Activated naive CD4-positive, alpha-beta T cell treated with anti-CD3 and anti-CD28 coated beads, Interleukin-2, amount 10 ng/mL, durations not matched to agents 7 days and 5 days (primary cell): Measurements from ENCODE around the gene CPAMD8.
A peak's percentile ranks its signal among the peaks of the same experiment; 100 is the strongest.

Experiments
- CTCF ChIA-PET: fragments of 350-600 bp; sonication (Branson Sonifier 250); formaldehyde crosslinking; loops from one replicate; lab custom pipeline; 2021; ENCODE audit warnings: antibody characterized with exemption; lab: Charles Lee
- DNase-seq: peaks from one replicate; pipeline ENCODE4 v3.0.0-alpha.2; 2020
- H3K27ac Mint-ChIP-seq: one replicate; pipeline ENCODE4 v1.8.0; 2021; ENCODE audit warnings: mild to moderate bottlenecking, moderate library complexity, mixed read lengths
- H3K27me3 Mint-ChIP-seq: one replicate; pipeline ENCODE4 v1.8.0; 2021; ENCODE audit warnings: mild to moderate bottlenecking, mixed read lengths
- H3K36me3 Mint-ChIP-seq: one replicate; pipeline ENCODE4 v1.8.0; 2021; ENCODE audit warnings: mixed read lengths
- H3K4me1 Mint-ChIP-seq: one replicate; pipeline ENCODE4 v1.8.0; 2021; ENCODE audit warnings: mixed read lengths
- H3K4me3 Mint-ChIP-seq: one replicate; pipeline ENCODE4 v1.8.0; 2021; ENCODE audit warnings: mild to moderate bottlenecking, moderate library complexity, mixed read lengths
- H3K9me3 Mint-ChIP-seq: one replicate; pipeline ENCODE4 v1.8.0; 2021; ENCODE audit warnings: mixed read lengths

The CPAMD8 gene

DNA sequence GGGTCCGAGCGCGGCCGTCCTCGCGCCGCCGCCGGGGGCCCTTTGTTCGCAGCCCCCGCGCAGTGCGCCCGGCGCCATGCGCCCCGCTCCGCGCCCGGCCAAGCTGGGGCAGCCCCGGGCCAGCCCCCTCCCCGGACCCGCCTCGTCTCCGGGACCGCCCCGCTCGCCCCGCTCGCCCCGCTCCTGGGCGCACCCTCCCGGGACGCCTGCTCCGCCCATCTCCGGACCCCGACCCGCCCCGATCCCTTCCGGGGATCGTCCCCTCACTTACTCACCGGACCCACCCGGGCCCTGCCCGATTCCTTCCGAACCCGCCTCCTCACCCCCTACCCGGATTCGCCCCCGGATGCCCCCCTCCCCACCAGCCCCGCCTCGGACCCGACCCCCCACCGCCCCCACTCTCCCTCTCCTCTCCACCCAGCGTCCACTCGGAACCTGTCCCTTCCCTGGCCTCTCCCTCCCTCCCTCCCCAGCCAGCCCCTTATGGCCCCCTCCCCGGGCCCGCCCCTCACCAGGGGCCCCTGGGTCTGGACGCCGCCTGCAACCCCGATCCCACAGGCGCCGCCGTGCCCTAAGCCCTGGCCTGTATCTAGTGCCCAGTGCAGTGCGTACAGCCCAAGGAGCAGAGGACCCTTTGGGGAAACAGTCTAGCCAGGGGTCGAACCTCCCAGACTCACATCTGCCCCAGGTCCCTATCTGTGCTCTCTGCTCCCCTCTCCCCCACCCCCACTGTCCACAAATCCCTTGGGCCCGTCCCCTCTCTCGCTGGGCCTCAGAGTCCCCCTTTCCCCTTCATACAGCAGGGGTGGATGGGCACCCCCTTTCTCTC, at the start of gene CPAMD8:
CPAMD8 (minus strand) TSS at position 105 of the 829 bp plus-strand sequence. CDS start 168 bp downstream, outside the sequence.
- H3K27ac Mint-ChIP-seq = no peak within 1 kb of the TSS
- CTCF ChIA-PET = no interaction called here
- peak within 1 kb of the TSS; percentile 40 for H3K4me3 Mint-ChIP-seq
- H3K4me1 Mint-ChIP-seq = peaks cover 9% of the 10 kb centered on the region
- peaks cover 12% of the 10 kb centered on the region for H3K36me3 Mint-ChIP-seq
- H3K9me3 Mint-ChIP-seq = peaks cover 21% of the 10 kb centered on the region
- peaks cover 77% of the 10 kb centered on the region for H3K27me3 Mint-ChIP-seq
- DNase-seq = no peak

DNA sequence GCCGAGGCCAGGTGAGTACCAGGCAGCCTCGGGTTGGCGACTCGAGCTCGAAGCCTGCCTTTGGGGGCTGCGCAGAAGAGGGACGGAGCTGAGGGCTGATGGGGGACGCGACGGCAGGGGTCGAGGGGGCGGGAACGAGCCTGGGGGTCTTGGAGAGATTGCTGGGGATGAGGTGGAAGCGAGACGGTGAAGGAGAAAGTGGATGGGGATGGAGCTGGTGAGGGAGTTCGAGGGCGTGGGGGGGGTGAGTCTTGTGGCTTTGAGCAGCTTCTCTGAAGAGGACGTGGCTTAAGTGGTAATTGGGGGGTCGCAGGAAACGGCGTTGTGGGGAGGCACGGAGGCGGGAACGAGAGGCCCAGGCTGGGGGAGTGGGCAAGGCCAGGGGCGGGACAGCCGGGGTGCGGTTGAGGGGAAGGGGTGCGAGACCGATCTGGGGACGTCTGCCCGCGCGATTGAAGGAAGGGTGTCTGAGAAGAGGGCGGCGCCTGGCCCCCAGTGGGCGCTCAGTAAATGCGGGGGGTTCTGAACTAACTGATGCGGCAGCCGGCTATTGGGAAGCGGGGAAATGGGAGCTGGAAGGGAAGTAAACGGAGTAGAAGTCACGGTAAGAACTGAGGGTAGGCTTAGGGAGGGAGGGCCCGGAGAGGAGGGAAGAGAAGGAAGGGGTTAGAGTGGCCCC, 49.4 kb upstream of the CPAMD8 start:
- DNase-seq = peak; percentile 73
- Mint-ChIP-seq H3K27me3 (no peaks in the 10 kb centered on the region), H3K36me3 (peaks cover 39% of the 10 kb centered on the region), H3K9me3 (no peaks in the 10 kb centered on the region), H3K4me1 (peaks cover 67% of the 10 kb centered on the region), H3K27ac (peak overlapping the region; percentile 92), H3K4me3 (peak overlapping the region; percentile 99)
- CTCF ChIA-PET = interaction anchor here (1.9 kb wide), 1 partner anchor 49 kb away, joined by 7 read pairs; no protein-coding TSS in a partner anchor

DNA sequence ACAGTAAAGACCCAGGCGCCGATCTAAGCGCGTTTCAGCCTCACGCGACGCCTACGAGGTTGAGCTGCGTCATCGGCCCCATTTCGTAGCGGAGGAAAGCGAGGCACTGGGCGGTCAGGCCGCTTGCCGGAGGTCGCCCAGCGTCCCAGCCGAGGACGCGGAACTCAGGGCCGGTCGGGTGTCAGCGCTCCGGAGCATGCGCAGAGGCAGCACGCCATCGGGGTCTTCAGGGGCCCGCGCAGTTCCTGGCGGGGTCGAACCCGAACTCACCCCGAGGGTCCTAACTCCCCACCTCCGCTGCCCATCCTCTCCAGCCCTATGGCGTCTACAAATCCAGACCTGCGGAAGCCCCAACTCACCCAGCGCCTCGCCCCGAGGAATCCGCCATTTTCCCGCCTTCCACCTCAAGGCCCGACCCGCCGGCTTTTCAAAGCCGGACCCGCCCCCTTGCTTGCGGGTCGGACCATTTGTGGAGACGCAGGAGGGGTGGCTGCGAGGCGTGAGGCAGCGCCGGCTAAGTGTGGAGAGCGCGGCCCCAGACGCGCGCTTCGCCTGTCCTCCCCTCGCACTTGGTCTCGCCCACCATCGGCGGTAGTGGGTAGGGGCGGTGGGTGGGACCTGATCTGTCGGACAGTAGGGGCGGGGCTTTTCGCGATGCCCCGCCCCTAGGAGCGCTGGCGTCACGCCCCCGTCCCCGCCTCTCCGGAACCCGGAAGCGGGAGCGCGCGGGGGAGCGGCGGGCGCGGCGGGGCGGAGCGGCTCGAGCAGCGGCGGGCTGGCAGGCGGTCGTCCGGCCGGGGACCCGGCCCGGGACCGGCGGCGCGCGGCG, 48.6 kb upstream of the CPAMD8 start, which contains the start of the genes HAUS8 and MYO9B:
HAUS8 (minus strand) TSS at position 418 of the 829 bp plus-strand sequence; CDS start at position 388, 30 bp downstream.
MYO9B (plus strand) TSS at position 743 of the 829 bp plus-strand sequence. CDS start 25,941 bp downstream, outside the sequence.
- Mint-ChIP-seq H3K27me3 (no peaks in the 10 kb centered on the region), H3K4me1 (peaks cover 69% of the 10 kb centered on the region), H3K4me3 (peak within 1 kb of the TSS; percentile 99), H3K27ac (peak within 1 kb of the TSS; percentile 98), H3K36me3 (peaks cover 44% of the 10 kb centered on the region), H3K9me3 (no peaks in the 10 kb centered on the region)
- CTCF ChIA-PET = interaction anchor here (0.6 to 1.9 kb wide), 4 partner anchors 50 to 207 kb away, joined by 3 to 7 read pairs (median 5); no protein-coding TSS in a partner anchor
- peak; percentile 100 for DNase-seq

DNA sequence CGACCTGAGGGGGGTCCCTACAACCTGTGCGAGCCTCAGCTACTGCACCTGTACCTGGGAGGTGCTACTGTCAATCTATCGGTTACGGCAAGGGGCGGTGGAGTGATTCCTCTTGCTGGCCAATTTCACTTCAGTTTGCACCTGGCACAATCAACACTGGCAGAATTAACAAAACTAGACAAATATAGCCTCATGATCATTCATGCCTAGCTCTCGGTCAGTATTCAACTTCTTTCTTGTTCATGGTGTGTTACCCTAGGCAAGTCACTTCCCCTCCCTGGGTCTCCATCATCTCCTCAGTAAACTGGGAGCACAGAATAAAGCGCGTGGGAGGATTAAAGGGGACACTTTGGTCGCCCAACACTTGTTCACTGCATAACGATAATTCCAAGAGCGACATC, 48.0 kb upstream of the CPAMD8 start:
- Mint-ChIP-seq H3K27me3 (no peaks in the 10 kb centered on the region), H3K27ac (peak overlapping the region; percentile 98), H3K36me3 (peaks cover 42% of the 10 kb centered on the region), H3K4me1 (peaks cover 66% of the 10 kb centered on the region), H3K4me3 (peak overlapping the region; percentile 99), H3K9me3 (no peaks in the 10 kb centered on the region)
- DNase-seq = no peak
- CTCF ChIA-PET = interaction anchor here (0.6 to 1.9 kb wide), 3 partner anchors 109 to 208 kb away, joined by 3 to 7 read pairs (median 3); no protein-coding TSS in a partner anchor

DNA sequence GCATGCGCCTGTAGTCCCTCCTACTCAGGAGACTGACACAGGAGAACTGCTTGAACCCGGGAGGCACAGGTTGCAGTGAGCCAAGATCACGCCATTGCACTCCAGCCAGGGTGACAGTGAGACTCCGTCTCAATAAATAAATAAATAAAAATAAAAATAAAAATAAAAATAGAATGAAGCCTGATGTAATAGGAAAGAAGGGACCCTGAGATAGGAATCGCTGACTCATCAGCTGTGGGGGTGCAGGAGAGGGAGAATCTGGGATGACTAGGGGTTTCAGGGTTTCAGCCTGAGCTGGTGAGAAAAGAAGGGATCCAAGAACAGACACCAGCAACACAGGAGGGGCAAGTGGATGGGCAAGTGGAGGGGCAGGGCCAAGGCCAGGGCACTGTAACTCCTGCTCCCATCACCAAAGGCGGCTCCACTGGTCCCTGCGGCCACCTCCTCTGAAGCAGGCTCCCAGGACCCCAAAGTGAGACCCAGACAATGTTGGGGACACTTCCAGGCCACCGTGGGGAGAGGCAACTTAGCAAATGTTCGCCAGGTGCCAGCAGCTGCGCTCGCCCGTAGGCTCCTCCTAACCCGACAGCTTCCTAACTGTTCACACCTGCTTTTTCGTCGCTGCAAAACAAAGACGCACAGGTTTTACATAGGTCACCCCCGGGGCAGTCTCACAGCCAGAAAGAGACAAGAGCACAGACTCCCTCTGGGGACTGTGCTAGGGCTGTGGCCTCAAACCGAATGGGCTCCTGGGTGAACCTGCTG, 47.4 kb upstream of the CPAMD8 start:
- Mint-ChIP-seq H3K4me1 (peaks cover 63% of the 10 kb centered on the region), H3K9me3 (no peaks in the 10 kb centered on the region), H3K27me3 (no peaks in the 10 kb centered on the region), H3K27ac (peak overlapping the region; percentile 98), H3K4me3 (peak overlapping the region; percentile 99), H3K36me3 (peaks cover 44% of the 10 kb centered on the region)
- CTCF ChIA-PET = interaction anchor here (0.6 to 1.9 kb wide), 3 partner anchors 109 to 208 kb away, joined by 3 to 7 read pairs (median 3); no protein-coding TSS in a partner anchor
- DNase-seq = peak; percentile 35

DNA sequence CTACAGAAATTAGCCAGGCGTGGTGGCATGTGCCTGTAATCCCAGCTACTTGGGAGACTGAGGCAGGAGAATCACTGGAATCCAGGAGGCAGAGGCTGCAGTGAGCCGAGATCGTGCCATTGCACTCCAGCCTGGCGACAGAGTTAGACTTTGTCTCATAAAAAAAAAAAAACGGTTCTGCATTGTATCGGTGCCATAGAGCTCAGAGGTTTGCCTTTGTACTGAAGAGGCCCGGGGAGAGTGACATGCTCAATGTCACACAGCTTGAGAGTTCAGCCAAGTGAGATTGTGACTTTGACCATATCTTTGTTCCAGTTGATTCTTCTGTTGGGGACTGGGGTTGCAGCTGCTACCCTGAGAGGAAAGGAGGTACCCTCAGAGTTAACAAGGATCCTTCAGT, 44.3 kb upstream of the CPAMD8 start:
- Mint-ChIP-seq H3K4me3 (no peak overlapping the region), H3K9me3 (no peaks in the 10 kb centered on the region), H3K27me3 (no peaks in the 10 kb centered on the region), H3K4me1 (peaks cover 57% of the 10 kb centered on the region), H3K36me3 (peaks cover 50% of the 10 kb centered on the region), H3K27ac (no peak overlapping the region)
- DNase-seq = no peak
- CTCF ChIA-PET = no interaction called here

DNA sequence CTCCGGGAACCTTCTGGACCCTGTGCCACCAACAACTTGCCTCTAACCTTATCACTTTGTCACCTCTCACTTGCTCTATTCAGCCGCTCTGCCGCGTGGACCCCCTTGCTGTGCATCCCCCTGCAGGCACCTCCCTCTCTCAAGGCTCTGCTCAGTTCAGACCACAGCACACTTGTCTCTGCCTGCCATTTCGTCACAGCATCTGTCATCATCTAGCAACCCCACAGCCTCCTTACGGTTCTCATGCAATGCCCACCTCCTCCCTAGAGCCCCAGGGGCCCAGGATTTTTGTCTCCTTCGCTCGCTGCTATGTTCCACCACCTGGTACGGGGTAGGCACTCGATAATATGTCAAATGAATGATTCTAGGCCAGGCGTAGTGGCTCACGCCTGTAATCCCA, 43.8 kb upstream of the CPAMD8 start:
- Mint-ChIP-seq H3K9me3 (no peaks in the 10 kb centered on the region), H3K27me3 (no peaks in the 10 kb centered on the region), H3K4me3 (no peak overlapping the region), H3K36me3 (peaks cover 50% of the 10 kb centered on the region), H3K4me1 (peaks cover 61% of the 10 kb centered on the region), H3K27ac (no peak overlapping the region)
- CTCF ChIA-PET = no interaction called here
- DNase-seq = no peak

DNA sequence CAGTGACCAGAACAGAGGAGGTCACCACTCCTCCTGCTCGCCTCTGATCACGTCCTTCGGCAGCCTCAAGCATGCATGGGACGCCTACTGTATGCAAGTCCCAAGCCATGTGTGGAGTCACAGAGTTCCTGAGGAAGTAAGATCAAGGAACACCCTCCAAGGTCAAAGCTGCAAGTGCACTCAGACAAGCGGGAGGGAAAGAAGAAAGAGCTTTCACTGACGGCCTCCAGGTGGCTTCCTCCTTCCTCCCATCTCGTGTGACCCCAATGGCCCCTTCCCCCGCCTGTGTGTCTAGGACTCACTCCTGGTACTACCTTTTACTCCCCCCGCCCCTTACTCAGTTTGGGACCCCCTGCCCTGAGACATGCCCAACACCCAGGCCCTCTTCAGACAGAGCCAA, 42.6 kb upstream of the CPAMD8 start:
- peaks cover 67% of the 10 kb centered on the region for H3K4me1 Mint-ChIP-seq
- peaks cover 57% of the 10 kb centered on the region for H3K36me3 Mint-ChIP-seq
- no peak for DNase-seq
- no peaks in the 10 kb centered on the region for H3K9me3 Mint-ChIP-seq
- peak overlapping the region; percentile 70 for H3K27ac Mint-ChIP-seq
- no peak overlapping the region for H3K4me3 Mint-ChIP-seq
- no peaks in the 10 kb centered on the region for H3K27me3 Mint-ChIP-seq
- CTCF ChIA-PET = interaction anchor here (1.3 to 2.0 kb wide), 2 partner anchors 115 to 213 kb away, joined by 4 to 7 read pairs; partner anchors contain the start of gene ANKLE1

DNA sequence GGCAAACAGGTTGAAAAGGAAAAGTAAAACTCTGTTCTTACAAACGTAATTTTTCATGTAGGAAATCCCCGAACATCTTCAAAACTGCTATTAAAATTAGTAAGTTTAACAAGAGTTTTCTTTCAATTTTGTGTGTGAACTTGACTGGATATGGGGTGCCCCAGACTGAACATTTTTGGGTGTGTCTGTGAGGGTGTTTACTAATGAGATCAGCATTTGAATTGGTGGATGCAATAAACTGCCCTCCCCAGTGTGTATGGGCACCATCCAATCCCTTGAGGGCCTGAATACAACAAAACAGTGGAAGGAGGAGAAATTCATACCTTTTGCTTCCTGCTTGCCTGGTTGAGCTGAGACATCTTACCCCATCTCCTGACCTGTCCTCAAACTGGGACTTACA, 36.8 kb upstream of the CPAMD8 start:
- DNase-seq = no peak
- Mint-ChIP-seq H3K27me3 (no peaks in the 10 kb centered on the region), H3K9me3 (no peaks in the 10 kb centered on the region), H3K4me1 (peaks cover 46% of the 10 kb centered on the region), H3K27ac (peak overlapping the region; percentile 53), H3K36me3 (peaks cover 70% of the 10 kb centered on the region), H3K4me3 (no peak overlapping the region)
- CTCF ChIA-PET = no interaction called here

DNA sequence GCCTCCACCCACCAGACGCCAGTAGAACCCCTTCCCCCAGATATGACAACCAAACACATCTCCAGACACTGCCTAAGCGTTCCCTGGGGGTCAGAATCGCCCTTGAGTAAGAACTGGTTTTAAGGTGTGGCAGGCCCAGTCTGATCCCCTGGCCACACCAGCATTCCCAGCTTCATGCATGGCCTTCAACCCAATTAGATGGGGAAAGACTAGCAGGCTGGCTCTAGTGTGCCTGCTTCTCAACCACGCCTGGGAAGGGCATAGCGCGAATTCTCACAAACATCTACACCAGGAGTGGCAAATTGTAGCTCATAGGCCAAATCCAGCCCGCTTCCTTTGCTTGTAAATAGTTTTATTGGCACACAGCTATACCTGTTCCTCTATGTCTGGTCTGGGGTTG, 35.1 kb upstream of the CPAMD8 start:
- peaks cover 67% of the 10 kb centered on the region for H3K36me3 Mint-ChIP-seq
- H3K9me3 Mint-ChIP-seq = no peaks in the 10 kb centered on the region
- CTCF ChIA-PET = no interaction called here
- no peak overlapping the region for H3K27ac Mint-ChIP-seq
- no peak for DNase-seq
- H3K27me3 Mint-ChIP-seq = no peaks in the 10 kb centered on the region
- peaks cover 37% of the 10 kb centered on the region for H3K4me1 Mint-ChIP-seq
- H3K4me3 Mint-ChIP-seq = no peak overlapping the region

DNA sequence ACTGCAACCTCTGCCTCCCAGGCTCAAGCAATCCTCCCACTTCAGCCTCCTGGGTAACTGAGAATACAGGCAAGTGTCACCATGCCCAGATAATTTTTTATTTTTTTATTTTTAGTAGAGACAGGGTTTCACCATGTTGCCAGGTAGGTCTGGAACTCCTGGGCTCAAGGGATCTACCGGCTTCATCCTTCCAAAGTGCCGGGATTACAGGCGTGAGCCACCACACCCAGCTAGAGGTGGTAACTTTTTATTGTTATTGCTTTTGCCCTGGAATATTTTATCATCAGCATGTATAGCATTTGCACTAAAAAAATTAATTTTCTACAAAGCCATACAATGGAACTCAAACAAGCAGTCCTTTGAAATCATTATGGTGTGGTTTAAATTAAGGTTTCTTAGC, 34.6 kb upstream of the CPAMD8 start:
- H3K9me3 Mint-ChIP-seq = no peaks in the 10 kb centered on the region
- no peak overlapping the region for H3K27ac Mint-ChIP-seq
- peaks cover 64% of the 10 kb centered on the region for H3K36me3 Mint-ChIP-seq
- no peak overlapping the region for H3K4me3 Mint-ChIP-seq
- H3K4me1 Mint-ChIP-seq = peaks cover 33% of the 10 kb centered on the region
- DNase-seq = no peak
- H3K27me3 Mint-ChIP-seq = no peaks in the 10 kb centered on the region
- CTCF ChIA-PET = no interaction called here

DNA sequence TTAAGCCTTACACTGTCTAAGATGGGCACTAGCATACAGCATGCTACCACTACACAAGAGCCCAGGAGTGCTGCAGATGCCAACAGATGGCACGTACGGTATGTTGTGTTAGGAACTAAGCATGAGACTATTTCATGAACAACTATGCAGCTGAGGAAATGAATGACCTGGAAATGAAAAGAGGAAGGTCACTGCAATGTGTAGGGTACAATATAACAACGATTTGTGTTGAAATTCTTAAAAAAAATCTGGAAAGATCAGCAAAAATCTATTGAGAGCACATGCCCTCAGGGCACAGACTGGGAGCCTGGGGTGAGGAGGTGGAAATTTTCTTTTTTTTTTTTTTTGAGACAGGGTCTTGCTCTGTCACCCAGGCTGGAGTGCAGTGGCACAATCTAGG, 34.2 kb upstream of the CPAMD8 start:
- Mint-ChIP-seq H3K36me3 (peaks cover 65% of the 10 kb centered on the region), H3K4me1 (peaks cover 29% of the 10 kb centered on the region), H3K4me3 (no peak overlapping the region)

DNA sequence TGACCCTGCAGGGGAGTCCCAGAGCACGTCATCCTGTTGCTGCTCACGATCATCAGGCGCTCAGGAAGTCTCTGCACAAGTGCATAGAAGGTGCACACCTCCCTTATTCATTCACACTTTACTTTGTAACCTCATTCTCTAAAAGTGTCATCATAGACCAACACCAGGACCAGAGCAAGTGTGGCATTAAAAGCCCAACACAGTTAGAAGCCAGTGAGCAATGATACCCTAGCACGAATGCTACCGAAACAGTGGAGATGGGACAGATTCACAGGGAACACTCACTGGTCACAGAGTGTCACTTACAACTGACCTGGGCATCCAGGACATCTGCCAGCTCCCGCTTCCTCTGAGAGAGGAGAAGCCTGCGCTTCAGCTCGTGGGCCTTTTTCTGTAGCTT, 31.6 kb upstream of the CPAMD8 start:
- Mint-ChIP-seq H3K27me3 (no peaks in the 10 kb centered on the region), H3K4me1 (peaks cover 6% of the 10 kb centered on the region), H3K4me3 (no peak overlapping the region), H3K27ac (no peak overlapping the region), H3K36me3 (peaks cover 53% of the 10 kb centered on the region), H3K9me3 (no peaks in the 10 kb centered on the region)
- CTCF ChIA-PET = interaction anchor here (0.9 kb wide), 1 partner anchor 279 kb away, joined by 4 read pairs; no protein-coding TSS in a partner anchor
- no peak for DNase-seq

More for the DNA sequence above, 34.2 kb upstream of the CPAMD8 start:
- Mint-ChIP-seq H3K27ac (peak overlapping the region; percentile 45), H3K9me3 (no peaks in the 10 kb centered on the region), H3K27me3 (no peaks in the 10 kb centered on the region)
- DNase-seq = no peak
- CTCF ChIA-PET = no interaction called here
